GM18505 (cell line): ENCODE data around the gene REST.

Source experiments
- ATAC-seq: cut with Tn5 transposase; IDR thresholded peaks from one replicate; pipeline ENCODE4 v1.9.1; 2021; ENCODE audit not compliant: unreplicated experiment
- POLR2A ChIP-seq: IDR thresholded peaks from 4 replicates; pipeline ENCODE4 v1.6.1; 2011; ENCODE audit warnings: borderline replicate concordance; ENCODE audit not compliant: insufficient read depth, insufficient read length; ENCODE audit errors: extremely low read depth

The REST gene

DNA sequence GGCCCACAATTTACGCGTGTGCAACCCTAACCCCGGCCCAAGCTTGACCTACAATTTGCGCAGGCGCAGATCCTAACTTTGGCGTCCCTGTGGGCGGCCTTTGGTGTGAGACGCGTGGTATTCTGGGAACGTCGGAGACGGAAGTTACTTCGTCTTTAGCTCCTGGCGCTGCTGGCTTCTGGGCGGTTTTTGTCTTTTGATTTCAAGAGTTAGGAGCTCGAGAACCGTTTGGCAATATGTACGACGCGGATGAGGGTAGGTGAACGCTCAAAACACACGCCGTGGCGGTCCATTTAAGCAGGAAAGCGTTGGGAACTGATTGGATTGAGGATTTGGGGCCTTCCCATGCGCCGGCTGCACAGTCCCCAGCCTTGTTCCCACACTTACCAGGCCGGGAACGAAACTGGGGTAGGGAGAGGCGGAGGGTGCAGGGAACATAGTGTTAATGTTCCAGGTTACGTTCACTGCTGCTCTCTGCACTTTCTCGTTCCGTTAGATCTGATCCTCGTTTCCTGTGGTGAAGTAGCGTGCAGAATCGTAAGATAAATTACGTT, 71.1 kb downstream of the REST start, which contains the start of gene POLR2B:
POLR2B (plus strand) TSS at position 147 of the 554 bp plus-strand sequence; CDS start at position 237, 90 bp downstream.
- peak; percentile 43 for ATAC-seq
- TF ChIP-seq POLR2A, result peak; percentile 84

DNA sequence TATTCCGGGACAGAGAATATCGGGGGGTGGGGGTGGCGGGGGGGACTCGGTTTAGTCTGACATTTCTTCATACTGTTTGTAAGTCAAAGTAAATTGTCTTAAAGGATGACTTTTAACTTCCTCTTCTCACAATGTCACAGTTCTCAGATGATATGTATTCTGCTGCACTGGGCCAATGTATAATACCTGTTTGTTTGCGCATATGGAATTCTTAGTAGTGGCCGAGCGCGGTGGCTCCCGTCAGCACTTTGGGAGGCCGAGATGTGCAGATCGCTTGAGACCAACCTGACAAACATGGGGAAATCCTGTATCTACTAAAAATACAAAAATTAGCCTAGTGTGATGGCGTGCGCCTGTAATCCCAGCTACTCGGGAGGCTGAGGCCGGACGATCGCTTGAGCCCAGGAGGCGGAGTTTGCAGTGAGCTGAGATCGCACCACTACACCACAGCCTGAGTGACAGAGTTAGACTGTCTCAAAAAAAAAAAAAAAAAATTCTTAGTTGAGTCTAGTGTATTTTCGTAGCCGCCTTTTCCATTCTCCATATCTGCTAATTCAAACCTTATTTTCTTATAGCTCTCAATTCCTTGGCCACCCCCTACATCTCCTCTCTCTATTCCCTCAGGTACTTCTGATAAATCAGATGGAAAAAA, 71.8 kb downstream of the REST start:
- no peak for ATAC-seq
- TF ChIP-seq POLR2A, result no peak

DNA sequence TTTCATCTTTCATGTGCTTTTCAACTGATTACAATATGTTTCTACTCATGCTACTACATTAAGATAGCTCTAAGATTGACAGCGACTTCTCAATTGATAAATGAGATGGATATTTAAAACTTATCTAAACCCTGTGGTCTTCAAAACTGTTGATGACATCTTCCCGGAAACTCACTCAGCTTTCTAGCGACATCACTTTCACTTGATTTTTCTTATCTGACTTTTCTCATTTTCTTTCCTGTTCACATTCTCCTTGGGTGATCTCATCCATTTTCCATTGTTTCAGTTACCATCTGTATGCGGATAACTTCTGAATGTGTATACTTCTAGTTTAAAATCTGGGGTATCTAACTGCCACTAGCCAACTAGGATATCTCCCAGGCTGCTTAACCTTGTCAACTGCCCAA, 74.1 kb downstream of the REST start:
- ATAC-seq, result no peak
- TF ChIP-seq POLR2A, result no peak

DNA sequence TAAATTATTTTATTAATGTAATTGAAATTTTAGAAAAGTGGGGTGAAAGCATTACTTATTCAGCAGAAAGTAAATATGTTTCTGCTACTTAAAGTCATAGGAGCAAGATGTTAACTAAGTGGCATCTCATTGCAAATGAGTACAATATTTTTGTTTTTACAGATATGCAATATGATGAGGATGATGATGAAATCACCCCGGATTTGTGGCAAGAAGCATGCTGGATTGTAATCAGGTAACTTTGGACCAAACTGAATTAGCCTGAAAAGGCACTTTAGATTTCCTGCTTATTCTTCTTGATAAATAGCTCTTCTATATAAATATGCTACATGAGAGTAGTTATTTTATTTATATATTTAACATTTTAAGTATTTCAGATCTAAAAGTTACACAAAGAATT, 78.5 kb downstream of the REST start:
- ATAC-seq, result no peak
- no peak for TF ChIP-seq POLR2A

DNA sequence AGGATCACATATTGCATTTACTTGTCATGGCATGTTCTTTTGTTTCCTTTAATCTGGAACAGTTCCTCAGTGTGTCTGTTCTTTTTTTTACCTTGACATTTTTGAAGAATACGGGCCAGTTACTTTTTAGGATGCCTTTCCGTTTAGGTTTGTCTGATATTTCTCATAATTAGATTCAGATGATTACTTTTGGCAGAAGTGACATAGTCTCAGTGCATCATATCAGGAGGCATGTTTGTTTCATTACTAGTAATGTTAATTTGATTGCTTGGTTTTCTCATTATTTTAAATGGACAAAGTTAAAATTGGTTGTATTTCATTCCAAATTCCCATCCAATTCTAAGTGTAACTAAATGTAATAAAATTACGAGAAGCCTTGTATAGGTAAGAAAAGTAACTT, 79.3 kb downstream of the REST start:
- no peak for TF ChIP-seq POLR2A
- ATAC-seq, result no peak

DNA sequence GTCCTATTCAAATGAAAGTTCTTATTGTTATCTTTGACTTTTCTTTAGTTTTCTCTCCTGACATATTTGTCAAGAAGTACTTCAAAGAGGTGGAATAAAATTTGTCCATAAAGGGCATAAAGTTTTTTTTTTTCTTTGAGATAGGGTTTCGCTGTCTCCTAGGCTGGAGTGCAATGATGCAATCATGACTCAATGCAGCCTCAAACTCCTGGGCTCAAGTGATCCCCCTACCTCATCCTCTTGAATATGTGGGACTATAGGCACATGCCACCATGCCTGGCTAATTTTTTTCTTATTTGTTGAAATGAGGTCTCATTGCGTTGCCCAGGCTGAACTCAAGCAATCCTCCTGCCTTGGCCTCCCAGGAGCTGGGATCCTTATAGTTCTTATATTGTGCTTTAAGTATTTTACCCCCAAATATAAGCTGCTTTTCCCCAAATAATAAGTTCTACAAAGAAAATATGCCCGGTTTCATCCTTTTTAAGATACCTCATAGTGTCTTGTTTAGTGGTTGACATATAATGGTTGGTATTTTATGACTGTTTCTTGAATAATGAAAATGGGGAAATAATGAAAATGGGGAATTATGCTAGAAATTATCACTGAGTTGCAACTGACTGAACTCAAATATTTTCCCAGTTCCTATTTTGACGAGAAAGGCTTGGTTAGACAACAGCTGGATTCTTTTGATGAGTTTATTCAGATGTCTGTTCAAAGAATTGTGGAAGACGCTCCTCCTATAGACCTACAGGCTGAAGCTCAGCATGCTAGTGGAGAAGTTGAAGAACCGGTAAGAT, 82.6 kb downstream of the REST start:
- TF ChIP-seq POLR2A, result no peak

DNA sequence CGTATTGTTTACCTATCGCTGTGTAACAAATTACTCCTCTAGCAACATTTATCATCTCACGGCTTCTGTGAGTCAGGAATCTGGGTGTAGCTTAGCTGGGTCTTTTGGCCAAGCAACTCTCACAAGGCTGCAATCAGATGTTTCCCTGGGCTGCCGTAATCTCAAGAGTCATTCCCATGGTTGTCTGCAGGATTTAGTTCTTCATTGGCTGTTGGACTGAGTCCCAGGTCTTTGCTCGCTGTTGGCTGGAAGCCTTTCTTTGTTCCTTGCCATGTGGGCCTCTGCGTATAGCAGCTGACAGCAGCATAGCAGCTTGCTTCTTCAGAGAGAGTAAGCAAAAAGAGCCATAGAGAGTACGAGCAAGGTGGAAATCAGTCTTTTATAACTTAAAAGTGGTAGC, 87.8 kb downstream of the REST start:
- no peak for ATAC-seq
- TF ChIP-seq POLR2A, result no peak

More for the DNA sequence above, 82.6 kb downstream of the REST start:
- ATAC-seq, result no peak

DNA sequence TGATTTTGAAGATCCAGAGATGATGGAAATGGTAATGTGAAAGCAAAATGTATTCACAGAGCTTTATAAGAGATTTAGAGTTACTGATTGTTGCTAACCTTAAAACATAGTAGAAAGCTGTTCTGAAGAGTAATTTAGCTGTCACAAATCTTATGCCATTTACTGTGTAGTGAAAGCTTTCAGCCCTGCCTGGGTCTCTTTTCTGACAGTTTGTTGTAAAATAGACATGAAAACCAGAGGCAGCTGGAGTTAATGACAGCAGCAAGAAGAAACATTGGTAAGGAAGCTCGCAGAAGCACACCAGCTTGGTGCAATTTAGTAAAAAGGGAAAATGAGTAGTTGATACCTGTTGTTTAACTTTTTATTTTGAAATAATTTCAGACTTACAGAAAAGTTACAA, 92.1 kb downstream of the REST start:
- TF ChIP-seq POLR2A, result no peak
- no peak for ATAC-seq

DNA sequence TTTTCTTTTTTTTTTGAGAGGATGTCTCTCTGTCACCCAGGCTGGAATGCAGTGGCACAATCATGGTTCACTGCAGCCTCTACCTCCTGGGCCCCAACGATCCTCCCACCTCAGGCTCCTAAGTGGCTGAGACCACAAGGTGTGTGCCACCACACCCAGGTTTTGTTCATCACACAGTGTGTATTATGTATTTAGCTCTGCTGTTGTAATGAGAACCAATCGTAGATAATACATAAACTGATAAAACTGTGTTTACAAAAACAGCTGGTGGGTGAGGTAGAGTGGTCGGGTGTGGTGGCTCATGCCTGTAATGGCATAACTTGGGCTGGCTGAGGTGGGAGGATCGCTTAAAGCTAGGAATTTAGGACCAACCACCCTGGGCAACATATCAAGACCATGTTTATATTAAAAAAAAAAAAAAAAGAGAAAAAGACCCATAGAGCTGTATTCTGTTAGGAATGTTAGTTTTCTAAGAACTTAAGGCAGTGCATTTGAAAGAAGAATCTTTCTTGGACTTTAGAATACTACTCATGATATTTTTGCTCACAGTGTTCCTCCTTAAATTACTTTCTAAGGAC, 105.9 kb downstream of the REST start:
- TF ChIP-seq POLR2A, result no peak
- no peak for ATAC-seq
